HL-60 (cell line): ENCODE data around the gene PTPRN2.

Experiments
- CTCF ChIP-seq: IDR thresholded peaks from one replicate; pipeline ENCODE4 v1.5.1; 2011; ENCODE audit warnings: low read length, control low read depth, inconsistent platforms; ENCODE audit not compliant: insufficient read depth
- POLR2AphosphoS5 ChIP-seq: IDR thresholded peaks from 2 replicates; pipeline ENCODE4 v1.6.1; 2012; ENCODE audit warnings: low read depth

GRCh38 chr7:157673573-157673972 is 914.0 kb downstream of the PTPRN2 start:
- TF ChIP-seq CTCF (no peak), POLR2AphosphoS5 (no peak)
